IPS-18c (cell line): Measurements from ENCODE around the gene LILRA2.
"Not testable (repeated sequence)": the region's sequence is repeated elsewhere in the genome, so short reads cannot be mapped to it uniquely, and the experiment has no call there.

Experiments used
- H3K4me3 ChIP-seq: 2 replicates; pipeline ENCODE4 v1.7.0; 2013; ENCODE audit warnings: low read depth, mild to moderate bottlenecking, low read length, moderate library complexity; ENCODE audit not compliant: insufficient read depth
- H3K9me3 ChIP-seq: one replicate; pipeline ENCODE4 v1.6.1; 2013; ENCODE audit warnings: mild to moderate bottlenecking, low read length, moderate library complexity; ENCODE audit not compliant: control insufficient read depth, insufficient read depth

The LILRA2 gene

DNA sequence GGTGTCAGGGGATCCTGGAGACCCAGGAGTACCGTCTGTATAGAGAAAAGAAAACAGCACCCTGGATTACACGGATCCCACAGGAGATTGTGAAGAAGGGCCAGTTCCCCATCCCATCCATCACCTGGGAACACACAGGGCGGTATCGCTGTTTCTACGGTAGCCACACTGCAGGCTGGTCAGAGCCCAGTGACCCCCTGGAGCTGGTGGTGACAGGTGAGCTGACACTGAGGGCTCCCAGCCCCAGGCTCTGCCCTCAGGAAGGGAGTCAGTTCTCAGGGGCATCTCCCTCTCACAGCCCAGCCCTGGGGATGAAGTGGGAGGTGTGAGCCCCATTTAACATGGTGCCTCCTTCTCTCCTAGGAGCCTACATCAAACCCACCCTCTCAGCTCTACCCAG is 21.1 kb downstream of the LILRA2 start:
- H3K9me3 ChIP-seq = peaks cover 11% of the 10 kb centered on the region
- no peak overlapping the region; the same call in 1 of the 2 replicates for H3K4me3 ChIP-seq

DNA sequence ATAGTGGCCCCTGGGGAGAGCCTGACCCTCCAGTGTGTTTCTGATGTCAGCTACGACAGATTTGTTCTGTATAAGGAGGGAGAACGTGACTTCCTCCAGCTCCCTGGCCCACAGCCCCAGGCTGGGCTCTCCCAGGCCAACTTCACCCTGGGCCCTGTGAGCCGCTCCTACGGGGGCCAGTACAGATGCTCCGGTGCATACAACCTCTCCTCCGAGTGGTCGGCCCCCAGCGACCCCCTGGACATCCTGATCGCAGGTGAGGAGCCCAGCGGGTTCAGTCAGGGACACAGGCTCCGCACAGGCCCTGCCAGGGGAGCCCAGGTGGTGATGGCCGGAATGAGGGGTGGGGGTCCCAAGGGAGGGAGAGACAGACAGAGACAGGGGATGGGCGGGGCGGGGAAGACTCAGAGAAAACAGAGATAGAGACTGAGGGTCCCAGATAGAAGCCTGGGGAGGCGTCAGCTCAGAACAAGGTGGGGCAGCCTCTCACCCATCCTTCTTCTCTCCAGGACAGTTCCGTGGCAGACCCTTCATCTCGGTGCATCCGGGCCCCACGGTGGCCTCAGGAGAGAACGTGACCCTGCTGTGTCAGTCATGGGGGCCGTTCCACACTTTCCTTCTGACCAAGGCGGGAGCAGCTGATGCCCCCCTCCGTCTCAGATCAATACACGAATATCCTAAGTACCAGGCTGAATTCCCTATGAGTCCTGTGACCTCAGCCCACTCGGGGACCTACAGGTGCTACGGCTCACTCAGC is 22.3 kb downstream of the LILRA2 start:
- H3K9me3 ChIP-seq = peaks cover 11% of the 10 kb centered on the region
- not testable (repeated sequence) for H3K4me3 ChIP-seq

DNA sequence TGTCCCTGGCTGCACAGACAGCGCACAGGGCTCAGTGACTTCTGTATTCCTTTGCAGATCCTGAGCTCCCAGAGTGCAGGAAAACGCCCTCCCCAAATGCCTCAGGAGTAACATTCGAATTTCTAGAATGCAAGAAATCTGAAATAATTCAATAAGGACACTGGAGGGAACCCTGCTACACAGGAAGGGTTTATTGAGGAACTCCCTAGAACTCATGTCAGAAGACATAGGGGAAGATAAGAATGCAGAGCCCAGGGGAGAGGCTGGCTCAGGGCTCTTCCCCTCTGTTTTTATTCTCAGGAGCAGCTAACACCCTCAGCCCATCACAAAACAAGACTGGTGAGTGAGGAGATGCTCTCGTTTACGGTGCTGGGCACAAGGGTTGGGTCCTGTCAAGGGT is 26.6 kb downstream of the LILRA2 start:
- Histone ChIP-seq H3K4me3 (no peak overlapping the region), H3K9me3 (peaks cover 7% of the 10 kb centered on the region)

DNA sequence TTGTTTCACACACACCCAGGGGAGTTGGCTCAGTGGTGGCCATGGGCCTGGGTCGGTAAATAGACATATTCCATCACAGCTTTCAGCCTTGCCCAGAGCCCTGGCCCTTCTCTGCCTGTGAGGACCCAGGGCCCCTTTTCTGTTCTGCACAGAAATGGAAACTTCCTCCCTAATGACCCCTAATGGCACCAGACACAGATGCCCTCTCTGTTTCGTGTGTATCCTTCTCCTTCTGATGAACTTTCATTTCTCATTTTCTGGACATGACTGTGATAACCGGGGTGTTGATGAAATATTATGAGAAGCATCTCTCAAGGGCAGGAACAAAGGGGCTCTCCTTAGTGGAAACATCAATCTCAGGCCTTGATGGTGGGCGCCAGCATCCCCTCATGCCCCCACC is 32.6 kb downstream of the LILRA2 start:
- Histone ChIP-seq H3K4me3 (no peak overlapping the region), H3K9me3 (peaks cover 25% of the 10 kb centered on the region)

DNA sequence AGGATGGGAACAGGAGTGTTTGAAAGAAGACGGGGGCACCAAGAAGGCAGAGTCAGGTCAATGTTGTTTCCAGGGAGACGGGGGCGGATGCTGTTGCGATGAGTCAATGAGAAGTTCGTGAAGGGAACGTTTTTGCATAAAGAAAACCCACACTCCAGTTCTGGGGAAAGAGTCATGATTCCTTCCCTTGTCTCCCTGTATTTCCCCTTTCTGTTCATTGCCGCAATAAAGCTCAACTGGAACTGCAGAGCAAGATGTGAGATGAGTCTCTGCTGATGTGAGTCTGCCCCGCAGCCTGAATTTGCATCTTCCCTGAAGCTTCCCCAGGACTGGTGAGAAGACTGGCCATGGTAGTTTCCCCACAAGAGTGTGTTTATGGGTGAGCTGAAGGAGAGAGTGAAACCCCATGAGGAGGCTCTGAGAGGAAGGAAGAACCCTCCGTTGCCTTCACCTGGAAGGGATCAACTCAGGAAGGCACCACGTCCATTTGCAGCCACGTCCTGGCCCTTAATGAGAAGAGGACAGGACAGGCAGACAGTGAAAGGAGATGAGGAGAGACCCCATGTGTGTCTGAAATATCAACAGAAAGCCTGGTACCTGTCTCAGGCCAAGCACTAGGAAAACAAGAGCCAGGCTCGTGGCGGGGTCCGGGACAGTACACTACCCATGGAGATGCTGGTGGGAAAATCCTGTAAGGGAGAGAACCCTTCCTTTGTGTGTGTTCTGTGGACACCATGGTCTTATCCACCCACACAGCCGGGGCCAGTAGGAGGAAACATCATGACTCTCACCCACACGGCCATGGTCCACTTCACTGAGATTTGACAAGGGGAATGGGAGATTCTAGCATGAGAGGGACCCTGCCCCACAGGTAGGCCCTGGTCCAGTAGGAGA is 33.5 kb downstream of the LILRA2 start:
- peaks cover 25% of the 10 kb centered on the region for H3K9me3 ChIP-seq
- peak overlapping the region; percentile 15; the same call in 1 of the 2 replicates for H3K4me3 ChIP-seq

DNA sequence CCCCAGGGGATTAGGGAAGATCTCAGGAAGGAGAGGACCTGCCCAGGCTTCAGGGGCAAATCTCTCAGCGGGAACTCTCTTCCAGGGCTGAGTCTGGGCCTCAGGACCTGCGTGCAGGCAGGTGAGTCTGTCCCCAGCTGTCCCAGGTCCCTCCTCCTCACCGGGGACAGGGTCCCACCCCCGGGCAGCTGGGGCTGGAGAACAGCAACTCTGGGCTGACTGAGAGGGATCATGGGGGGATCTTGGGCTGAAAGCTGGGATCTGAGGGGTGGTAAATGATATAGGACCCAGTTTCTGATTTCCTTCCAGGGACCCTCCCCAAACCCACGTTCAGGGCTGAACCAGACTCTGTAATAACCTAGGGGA is 34.2 kb downstream of the LILRA2 start:
- Histone ChIP-seq H3K9me3 (peaks cover 25% of the 10 kb centered on the region), H3K4me3 (no peak overlapping the region)

DNA sequence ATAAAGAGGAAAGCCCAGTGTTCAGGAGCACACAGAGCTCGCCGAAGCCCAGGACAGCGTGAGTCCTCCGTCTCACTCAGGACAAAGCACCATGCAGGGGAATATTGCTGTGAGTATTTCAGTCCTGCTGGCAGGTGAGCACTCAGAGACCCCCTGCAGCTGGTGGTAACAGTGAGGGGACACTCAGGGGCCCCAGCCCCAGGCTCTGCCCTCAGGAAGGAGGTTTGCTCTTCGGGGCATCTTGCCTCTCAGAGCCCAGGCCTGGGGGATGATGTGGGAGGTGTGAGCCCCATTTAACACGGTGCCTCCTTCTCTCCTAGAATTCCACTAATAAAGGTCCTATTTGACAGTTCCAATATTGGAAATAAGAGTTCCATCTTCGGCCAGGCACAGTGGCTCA is 34.6 kb downstream of the LILRA2 start:
- H3K9me3 ChIP-seq = peaks cover 25% of the 10 kb centered on the region

DNA sequence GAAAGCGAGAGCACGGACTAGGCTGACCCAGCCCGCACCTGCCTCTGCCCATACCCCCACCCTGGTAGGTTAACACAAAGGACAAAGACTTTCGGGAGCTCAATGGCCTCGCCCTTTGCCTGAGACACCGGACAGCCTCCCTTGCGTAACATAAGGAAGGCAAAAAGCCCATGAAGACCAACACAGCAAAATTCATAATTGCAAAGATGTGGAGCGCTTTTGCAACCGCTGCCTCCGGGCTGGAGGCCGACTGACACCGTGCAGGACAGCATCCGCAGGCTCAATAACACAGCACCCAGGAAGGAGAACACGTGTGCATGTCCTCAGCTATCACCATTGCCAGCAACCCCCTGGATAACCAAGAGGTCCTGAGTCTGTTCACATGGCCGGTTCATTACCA is 35.2 kb downstream of the LILRA2 start:
- Histone ChIP-seq H3K4me3 (no peak overlapping the region), H3K9me3 (peaks cover 25% of the 10 kb centered on the region)

More for the DNA sequence above, 34.6 kb downstream of the LILRA2 start:
- no peak overlapping the region for H3K4me3 ChIP-seq

DNA sequence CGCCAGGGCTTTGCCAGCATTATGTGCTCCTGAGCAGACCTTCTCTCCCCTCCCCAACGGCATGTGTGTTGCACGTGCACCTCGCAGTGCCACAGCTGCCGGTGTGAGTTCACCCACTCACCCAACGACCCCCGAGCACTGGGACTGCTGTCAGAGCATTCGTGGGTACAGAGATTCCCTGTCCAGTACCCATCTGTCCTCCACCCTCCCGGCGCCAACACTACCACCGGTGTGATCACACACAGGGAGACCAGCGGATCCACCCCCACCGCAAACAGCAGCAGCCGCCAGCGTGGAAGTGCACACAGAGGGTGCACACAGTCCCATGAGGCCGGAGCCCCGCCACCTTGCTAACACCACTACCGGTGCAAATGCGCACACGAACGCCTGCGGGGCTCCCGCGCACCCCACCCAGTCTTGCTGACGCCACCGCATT is 35.8 kb downstream of the LILRA2 start:
- Histone ChIP-seq H3K9me3 (peaks cover 25% of the 10 kb centered on the region), H3K4me3 (no peak overlapping the region)

DNA sequence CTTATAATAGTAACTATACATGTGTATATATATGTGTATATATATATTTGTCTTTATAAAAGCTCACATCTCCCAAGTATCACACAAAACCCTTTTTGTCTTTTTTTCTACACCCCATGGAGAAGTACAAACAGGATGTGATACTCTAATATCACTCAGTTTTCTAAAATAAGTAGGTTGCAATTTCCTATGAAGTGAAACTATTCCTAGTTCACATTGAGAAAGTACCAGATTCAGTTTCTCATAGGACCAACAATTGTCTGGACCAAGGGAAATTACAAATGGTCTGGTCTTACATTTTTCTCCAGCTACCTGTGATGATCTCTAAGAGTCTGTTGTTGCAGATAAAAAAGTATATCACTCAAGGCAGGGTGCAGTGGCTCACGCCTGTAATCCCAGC is 38.8 kb downstream of the LILRA2 start:
- Histone ChIP-seq H3K4me3 (no peak overlapping the region), H3K9me3 (peaks cover 16% of the 10 kb centered on the region)

DNA sequence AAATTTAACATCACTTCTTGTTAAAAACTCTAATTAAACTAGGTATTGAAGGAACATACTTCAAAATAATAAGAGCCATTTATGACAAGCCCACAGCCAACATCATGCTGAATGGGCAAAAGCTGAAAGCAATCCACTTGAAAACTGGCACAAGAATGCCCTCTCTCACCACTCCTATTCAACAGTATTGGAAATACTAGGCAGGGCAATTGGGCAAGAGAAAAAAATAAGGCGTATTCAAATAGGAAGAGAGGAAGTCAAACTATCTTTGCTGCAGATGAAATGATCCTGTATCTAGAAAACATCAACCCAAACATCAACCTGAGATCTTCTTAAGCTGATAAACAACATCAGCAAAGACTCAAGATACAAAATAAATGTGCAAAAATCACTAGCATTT is 41.1 kb downstream of the LILRA2 start:
- no peak overlapping the region for H3K4me3 ChIP-seq

DNA sequence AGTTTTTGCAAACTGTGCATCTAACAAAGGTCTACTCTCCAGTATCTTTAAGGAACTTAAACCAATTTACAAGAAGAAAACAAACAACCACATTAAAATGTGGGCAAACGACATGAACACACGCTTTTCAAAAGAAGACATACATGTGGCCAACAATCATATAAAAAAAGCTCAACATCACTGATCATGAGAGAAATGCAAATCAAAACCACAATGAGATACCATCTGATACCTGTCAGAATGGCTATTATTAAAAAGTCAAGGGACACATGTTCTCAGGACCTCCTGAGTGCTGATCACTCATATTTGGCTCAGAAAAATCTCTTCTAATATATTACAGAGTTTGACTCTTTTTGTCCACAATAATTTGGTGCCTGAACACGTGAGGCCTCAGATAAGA is 42.5 kb downstream of the LILRA2 start:
- peaks cover 3% of the 10 kb centered on the region for H3K9me3 ChIP-seq
- no peak overlapping the region for H3K4me3 ChIP-seq

More for the DNA sequence above, 41.1 kb downstream of the LILRA2 start:
- no peaks in the 10 kb centered on the region for H3K9me3 ChIP-seq

DNA sequence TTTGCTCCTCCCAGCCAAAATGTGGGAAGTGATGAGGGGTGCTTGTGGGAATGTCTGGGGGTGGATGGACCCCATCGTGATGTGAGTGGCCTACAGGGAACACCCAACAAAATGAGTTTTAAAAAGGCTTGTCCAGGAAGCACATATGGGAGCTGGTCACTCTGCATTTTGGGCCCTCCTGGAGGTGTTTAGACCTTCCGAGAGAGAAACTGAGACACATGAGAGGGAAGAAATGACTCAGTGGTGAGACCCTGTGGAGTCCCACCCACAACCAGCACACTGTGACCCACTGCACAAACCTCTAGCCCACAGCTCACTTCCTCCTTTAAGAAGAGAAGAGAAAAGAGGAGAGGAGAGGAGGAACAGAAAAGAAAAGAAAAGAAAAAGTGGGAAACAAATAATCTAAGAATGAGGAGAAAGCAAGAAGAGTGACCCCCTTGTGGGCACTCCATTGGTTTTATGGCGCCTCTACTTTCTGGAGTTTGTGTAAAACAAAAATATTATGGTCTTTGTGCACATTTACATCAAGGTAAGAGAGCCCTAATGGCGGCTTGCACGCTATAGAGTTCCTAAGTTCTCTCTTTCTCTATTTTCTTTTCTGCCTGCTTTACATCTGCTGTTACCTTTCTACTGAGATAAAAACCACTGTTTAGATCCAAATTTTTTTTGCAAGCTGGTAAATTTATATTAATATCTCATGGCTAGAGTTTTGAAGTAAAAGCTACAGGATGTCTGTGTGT is 43.4 kb downstream of the LILRA2 start:
- Histone ChIP-seq H3K9me3 (peaks cover 3% of the 10 kb centered on the region), H3K4me3 (no peak overlapping the region)

DNA sequence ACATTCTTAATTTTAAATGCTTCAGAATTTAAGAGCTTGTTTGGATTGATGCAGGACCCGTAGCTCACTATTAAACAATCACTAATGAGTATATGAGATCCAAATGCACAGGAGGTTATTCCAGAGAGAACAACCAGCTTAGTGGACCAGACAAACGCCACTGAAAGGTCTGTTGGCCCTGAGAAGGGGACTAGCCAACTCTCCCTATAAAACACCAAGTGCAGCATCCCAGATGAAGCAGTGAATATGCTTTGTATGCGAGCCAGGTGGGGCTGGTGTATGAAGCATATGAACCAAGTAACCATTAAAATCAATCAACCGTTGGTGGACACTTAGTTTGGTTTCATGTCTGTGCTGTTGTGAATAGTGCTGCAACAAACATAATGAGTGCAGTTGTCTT is 46.9 kb downstream of the LILRA2 start:
- Histone ChIP-seq H3K9me3 (peaks cover 3% of the 10 kb centered on the region), H3K4me3 (no peak overlapping the region)

DNA sequence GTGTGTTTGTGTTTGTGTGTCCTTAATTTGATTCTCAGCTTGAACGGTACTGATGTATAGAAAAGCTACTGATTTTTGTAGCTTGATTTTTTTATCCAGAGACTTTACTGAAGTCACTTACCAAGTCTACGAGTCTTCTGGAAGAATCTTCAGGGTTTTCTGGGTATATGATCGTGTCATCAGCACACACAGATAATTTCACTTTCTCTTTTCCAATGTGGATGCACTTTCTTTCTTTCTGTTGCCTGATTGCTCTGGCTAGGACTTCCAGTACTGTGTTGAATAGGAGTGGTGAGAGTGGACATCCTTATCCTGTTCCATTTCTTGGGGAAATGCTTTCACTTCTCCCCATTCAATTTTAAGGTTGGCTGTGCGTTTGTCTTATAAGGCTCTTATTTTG is 48.8 kb downstream of the LILRA2 start:
- peaks cover 6% of the 10 kb centered on the region for H3K9me3 ChIP-seq
- no peak overlapping the region for H3K4me3 ChIP-seq

DNA sequence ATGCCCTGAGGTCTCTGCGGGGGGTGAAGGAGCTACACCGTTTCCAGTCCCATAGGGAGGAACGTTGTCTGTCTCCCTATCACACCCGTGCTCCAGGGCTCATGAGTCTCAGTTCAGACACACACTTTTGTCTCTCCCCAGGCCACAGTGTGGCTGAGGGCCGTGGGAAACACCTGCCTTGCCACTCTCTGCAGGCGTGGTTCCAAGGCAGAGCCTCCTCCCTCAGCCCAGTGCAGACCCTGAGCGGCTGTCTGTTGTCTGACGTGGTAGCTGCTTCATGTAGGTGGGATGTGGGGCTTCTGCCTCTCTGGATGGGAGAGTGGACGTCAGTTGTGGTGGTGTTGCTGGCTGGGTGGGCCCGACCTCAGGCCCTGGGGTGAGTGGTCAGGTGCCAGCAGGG is 50.6 kb downstream of the LILRA2 start:
- H3K4me3 ChIP-seq, H3K9me3 ChIP-seq: not testable (repeated sequence)

DNA sequence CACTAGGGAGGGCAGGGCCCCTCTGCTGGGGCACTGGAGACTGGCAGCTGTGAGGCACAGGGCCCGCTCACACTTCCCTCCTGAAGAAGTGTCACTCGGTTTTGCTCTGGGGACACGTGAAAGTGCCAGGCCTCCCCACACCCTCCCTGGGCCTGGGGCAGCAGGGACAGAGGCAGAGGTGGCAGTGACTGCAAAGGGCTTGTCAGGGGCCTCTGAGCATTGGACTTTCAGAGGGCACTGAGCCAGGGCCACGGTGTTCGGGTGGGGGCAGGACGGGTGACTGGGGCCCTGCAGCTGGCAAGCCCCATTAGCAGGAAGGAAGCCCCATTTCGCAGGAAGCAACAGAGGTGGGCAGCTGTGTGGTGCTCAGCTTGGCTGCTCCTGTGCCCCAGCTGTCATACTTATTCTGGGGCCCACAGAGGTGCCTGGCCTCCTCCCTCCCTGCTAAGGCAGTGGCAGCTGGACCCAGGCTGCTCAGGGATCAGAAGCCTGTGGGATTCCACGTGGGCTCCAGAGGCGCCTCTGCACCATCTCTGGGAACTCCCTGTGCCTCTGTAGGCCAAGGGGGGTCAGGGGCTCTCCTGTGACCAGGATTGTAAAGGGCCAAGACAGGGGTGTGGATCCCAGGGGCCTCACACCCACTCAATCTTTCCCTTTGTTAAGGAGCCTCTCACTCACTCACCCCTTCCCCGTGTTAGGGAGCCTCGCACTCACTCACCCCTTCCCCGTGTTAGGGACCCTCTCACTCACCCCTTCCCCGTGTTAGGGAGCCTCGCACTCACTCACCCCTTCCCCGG is 51.5 kb downstream of the LILRA2 start:
- H3K4me3 ChIP-seq, H3K9me3 ChIP-seq: not testable (repeated sequence)
